ENCODE data around the gene SORCS2.

DNA sequence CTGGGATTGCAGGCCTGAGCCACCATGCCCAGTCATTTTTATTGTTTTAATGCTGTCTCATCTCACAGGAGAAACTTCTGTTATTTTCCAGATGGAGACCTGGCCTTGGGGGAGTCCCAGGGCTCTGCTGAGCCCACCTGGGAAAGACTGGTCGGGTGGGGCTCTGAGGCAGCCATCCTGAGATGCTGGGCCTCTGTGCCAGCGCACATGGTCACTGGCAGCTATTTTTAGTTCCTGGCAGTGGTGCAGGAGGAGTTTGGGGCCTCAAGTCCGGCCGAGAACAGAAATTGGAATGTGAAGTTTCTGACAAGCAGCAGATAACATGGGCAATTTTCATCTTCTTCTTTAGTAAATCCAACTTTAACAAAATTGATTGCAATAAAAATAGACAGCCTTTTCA lies 44.5 kb downstream of the SORCS2 start:
- TF ChIP-seq, protein P1, sequence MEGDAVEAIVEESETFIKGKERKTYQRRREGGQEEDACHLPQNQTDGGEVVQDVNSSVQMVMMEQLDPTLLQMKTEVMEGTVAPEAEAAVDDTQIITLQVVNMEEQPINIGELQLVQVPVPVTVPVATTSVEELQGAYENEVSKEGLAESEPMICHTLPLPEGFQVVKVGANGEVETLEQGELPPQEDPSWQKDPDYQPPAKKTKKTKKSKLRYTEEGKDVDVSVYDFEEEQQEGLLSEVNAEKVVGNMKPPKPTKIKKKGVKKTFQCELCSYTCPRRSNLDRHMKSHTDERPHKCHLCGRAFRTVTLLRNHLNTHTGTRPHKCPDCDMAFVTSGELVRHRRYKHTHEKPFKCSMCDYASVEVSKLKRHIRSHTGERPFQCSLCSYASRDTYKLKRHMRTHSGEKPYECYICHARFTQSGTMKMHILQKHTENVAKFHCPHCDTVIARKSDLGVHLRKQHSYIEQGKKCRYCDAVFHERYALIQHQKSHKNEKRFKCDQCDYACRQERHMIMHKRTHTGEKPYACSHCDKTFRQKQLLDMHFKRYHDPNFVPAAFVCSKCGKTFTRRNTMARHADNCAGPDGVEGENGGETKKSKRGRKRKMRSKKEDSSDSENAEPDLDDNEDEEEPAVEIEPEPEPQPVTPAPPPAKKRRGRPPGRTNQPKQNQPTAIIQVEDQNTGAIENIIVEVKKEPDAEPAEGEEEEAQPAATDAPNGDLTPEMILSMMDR (IDR thresholded peaks at IDR 0.05), result no peak
- TF ChIP-seq EZH2 (IDR thresholded peaks at IDR 0.05; ENCODE audit: borderline replicate concordance, insufficient read depth, low read depth, low read length, poor library complexity, severe bottlenecking), result no peak
